Thymus (tissue), 11 donors: ENCODE measurements around the gene C5orf46. TPM values are rescaled to one million over a fixed set of nuclear protein-coding genes. Genes with fewer than 3 reads are reported as not detected.
A peak's percentile ranks its signal among the peaks of the same experiment; 100 is the strongest.
"Not testable (repeated sequence)": the region's sequence is repeated elsewhere in the genome, so short reads cannot be mapped to it uniquely, and the experiment has no call there.

Source experiments
- DNase-seq, 9 donors: peaks; one replicate each; pipeline ENCODE4 v3.0.0-alpha.2; 2013; ENCODE audit warnings: low spot score in 9 of 9, low read depth in 6 of 9, missing footprints in 1 of 9
- H3K27ac ChIP-seq, 2 donors: one replicate each; pipeline ENCODE4 v1.5.1; 2013; ENCODE audit warnings: control low read depth in 1 of 2, low read depth in 1 of 2, low read length in 1 of 2, mild to moderate bottlenecking in 1 of 2, moderate library complexity in 1 of 2
- H3K27me3 ChIP-seq, 2 donors: one replicate each; pipeline ENCODE4 v1.5.1; 2013; ENCODE audit warnings: low read length in 1 of 2; ENCODE audit not compliant: control insufficient read depth in 2 of 2, insufficient read depth in 1 of 2
- H3K36me3 ChIP-seq, 2 donors: one replicate each; pipeline ENCODE4 v1.5.1; 2013; ENCODE audit warnings: low read length in 1 of 2, mild to moderate bottlenecking in 1 of 2, moderate library complexity in 1 of 2; ENCODE audit not compliant: control insufficient read depth in 2 of 2, insufficient read depth in 2 of 2
- H3K4me1 ChIP-seq, 2 donors: one replicate each; pipeline ENCODE4 v1.5.1; 2013; ENCODE audit warnings: low read length in 2 of 2; ENCODE audit not compliant: control insufficient read depth in 2 of 2, insufficient read depth in 2 of 2
- H3K4me3 ChIP-seq, 2 donors: one replicate each; pipeline ENCODE4 v1.5.1; 2013; ENCODE audit warnings: low read length in 2 of 2, control low read depth in 1 of 2, mild to moderate bottlenecking in 1 of 2
- H3K9me3 ChIP-seq, 2 donors: one replicate each; pipeline ENCODE4 v1.5.1; 2013; ENCODE audit warnings: low read length in 1 of 2, mild to moderate bottlenecking in 1 of 2; ENCODE audit not compliant: control insufficient read depth in 2 of 2, insufficient read depth in 1 of 2
- WGBS: extraction: QIAGEN DNeasy Blood & Tissue Kit; methylation state at CpG from one replicate; pipeline ENCODE4 v1.1.7; 2013; 5-methylcytosine and 5-hydroxymethylcytosine counted together
- polyA plus RNA-seq: library from polyadenylated mRNA; stranded (reverse); fragments of 200-250 nt; gene quantifications from one replicate; pipeline ENCODE4 v1.2.3, GENCODE V29; 2013
- total RNA-seq: library from RNA; stranded (reverse); fragments of 120-200 nt; gene quantifications from one replicate; pipeline ENCODE4 v1.2.4, GENCODE V29; 2013
- donor health status: healthy.

The C5orf46 gene
- total and polyA plus RNA-seq, 2 donors, result 0.14 to 2.6 TPM

GRCh38 chr5:147869892-147870291, 36.4 kb downstream of the C5orf46 start:
- not testable (repeated sequence) for H3K4me3 ChIP-seq

DNA sequence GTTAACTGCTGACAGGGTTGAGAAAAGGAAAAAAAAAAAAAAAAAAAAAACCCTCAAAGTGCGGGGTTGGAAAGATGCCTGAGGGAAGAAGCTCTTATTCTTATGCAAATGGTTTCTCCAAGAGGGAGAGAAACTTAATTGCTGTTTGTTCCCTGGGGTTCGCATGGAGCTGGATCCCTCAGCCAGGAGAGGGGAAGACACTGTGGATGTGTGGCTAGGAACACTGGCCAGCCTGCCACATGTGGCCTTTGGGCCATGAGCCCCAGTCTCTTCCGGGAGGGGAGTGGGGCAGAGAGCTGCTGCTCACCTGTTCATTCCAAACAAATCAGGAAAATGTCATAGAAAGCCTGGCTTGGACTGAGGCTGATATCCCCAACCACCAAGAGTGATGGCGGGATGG, 37.2 kb downstream of the C5orf46 start:
- Histone ChIP-seq H3K4me1 (no peaks in the 10 kb centered on the region), H3K36me3 (no peaks in the 10 kb centered on the region), H3K9me3 (no peaks in the 10 kb centered on the region), H3K4me3 (no peak overlapping the region), H3K27ac (no peak overlapping the region), H3K27me3 (no peaks in the 10 kb centered on the region)
- WGBS, result 65% methylated on average over 4 of the region's 4 CpGs
- no peak for DNase-seq

More at GRCh38 chr5:147869892-147870291, 36.4 kb downstream of the C5orf46 start:
- not testable (repeated sequence) for H3K27ac ChIP-seq, DNase-seq, H3K27me3 ChIP-seq, H3K9me3 ChIP-seq, H3K4me1 ChIP-seq, H3K36me3 ChIP-seq
- 92% methylated on average over 6 of the region's 6 CpGs for WGBS

GRCh38 chr5:147863454-147864158, 42.7 kb downstream of the C5orf46 start:
- no peak for DNase-seq
- Histone ChIP-seq H3K9me3 (no peaks in the 10 kb centered on the region), H3K27ac (no peak overlapping the region), H3K4me3 (no peak overlapping the region), H3K4me1 (no peaks in the 10 kb centered on the region), H3K36me3 (no peaks in the 10 kb centered on the region), H3K27me3 (no peaks in the 10 kb centered on the region)
- 71% methylated on average over 3 of the region's 3 CpGs for WGBS

DNA sequence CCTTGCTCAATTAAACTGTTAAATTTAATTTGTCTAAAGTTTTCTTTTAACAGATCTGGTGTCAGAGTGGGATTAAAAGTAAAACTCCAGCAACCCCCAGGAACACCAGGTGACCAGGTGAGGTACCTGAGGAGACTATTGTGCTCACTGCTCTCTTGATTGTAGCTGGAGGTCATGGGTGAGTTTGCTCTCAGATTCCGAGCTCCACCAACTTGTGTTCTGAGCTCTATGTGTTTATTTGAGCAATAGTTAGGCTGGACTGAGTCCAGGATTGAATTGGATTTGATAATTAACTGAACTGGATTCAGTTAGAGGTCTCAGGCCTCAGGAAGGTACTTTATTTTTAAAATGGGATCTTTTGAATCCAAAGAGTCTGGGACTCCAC, 45.7 kb downstream of the C5orf46 start:
- WGBS, result 91% methylated on average over 1 of the region's 1 CpG
- Histone ChIP-seq H3K36me3 (no peaks in the 10 kb centered on the region), H3K9me3 (no peaks in the 10 kb centered on the region), H3K4me3 (no peak overlapping the region), H3K4me1 (no peaks in the 10 kb centered on the region), H3K27me3 (no peaks in the 10 kb centered on the region), H3K27ac (no peak overlapping the region)
- no peak for DNase-seq

DNA sequence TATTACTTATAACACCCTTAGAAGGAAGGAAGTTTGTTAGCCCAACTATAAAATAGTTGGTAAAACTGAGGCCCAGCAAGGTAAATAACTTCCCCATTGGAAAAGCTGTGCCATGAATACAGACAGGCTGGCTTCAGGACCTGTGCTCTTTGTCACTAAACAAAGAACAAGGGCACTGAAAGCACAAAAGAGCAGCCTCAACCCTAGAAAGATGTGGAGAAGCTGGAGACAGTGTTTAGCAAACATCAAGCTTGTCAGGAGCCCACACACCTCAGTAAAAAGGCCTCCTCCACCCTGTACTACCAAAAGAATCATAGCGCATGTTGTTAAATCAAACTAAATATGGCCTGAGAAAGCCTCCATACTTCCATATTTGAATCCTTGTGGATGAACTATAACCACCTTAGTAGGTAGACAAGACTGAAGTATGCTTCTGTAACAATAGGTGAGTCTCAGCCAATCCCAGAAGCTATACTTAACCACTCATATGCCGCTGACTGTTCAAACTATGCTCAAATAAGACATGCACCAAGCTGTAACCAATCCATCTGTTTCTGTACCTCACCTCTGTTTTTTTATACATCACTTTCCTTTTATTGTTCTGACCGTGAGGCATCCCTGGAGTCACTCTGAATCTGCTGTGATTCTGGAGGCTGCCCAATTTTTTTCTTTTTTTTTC, 46.2 kb downstream of the C5orf46 start:
- 95% methylated on average over 3 of the region's 3 CpGs for WGBS
- H3K9me3 ChIP-seq, result no peaks in the 10 kb centered on the region
- H3K27ac ChIP-seq, result no peak overlapping the region
- no peak overlapping the region for H3K4me3 ChIP-seq
- H3K4me1 ChIP-seq, result no peaks in the 10 kb centered on the region
- H3K36me3 ChIP-seq, result no peaks in the 10 kb centered on the region
- no peaks in the 10 kb centered on the region for H3K27me3 ChIP-seq
- no peak for DNase-seq

DNA sequence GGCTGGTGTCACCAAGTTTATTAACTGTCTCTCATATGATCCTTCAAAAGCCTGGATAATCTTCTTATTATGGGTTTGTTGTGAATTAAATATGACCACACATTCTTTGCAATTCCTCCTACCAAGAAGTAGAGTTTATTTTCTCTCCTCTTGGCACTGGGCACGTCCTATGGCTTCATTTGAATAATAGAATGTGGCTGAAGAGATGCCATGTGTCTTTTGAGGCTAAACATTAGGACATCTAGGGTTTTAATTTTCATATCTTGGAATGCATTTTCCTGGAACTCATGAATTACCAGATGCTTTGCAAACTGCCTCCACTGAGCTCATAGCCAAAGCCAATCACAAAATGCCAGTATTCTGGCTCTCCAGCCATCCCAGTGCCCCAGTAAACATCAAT, 47.8 kb downstream of the C5orf46 start:
- Histone ChIP-seq H3K36me3 (no peaks in the 10 kb centered on the region), H3K9me3 (no peaks in the 10 kb centered on the region), H3K4me3 (no peak overlapping the region), H3K4me1 (no peaks in the 10 kb centered on the region), H3K27me3 (no peaks in the 10 kb centered on the region), H3K27ac (no peak overlapping the region)
- WGBS, result 86% methylated on average over 1 of the region's 1 CpG
- DNase-seq, result no peak

- H3K27me3 ChIP-seq, result no peaks in the 10 kb centered on the region
- DNase-seq, result peak; percentile 6 to 69 (median 34)
- H3K9me3 ChIP-seq, result no peaks in the 10 kb centered on the region
- no peak overlapping the region for H3K27ac ChIP-seq
- peaks cover 0 to under 1% of the 10 kb centered on the region in 2 donors for H3K4me1 ChIP-seq
- no peak overlapping the region for H3K4me3 ChIP-seq
- no peaks in the 10 kb centered on the region for H3K36me3 ChIP-seq
- WGBS, result 6% methylated on average over 2 of the region's 2 CpGs
Measured at GRCh38 chr5:147857302-147858129, 48.8 kb downstream of the C5orf46 start.

GRCh38 chr5:147856801-147857200, 49.5 kb downstream of the C5orf46 start:
- no peak overlapping the region for H3K27ac ChIP-seq
- H3K4me3 ChIP-seq, result no peak overlapping the region
- peaks cover 0 to 5% of the 10 kb centered on the region in 2 donors for H3K4me1 ChIP-seq
- H3K27me3 ChIP-seq, result no peaks in the 10 kb centered on the region
- H3K36me3 ChIP-seq, result no peaks in the 10 kb centered on the region
- DNase-seq, result no peak
- no peaks in the 10 kb centered on the region for H3K9me3 ChIP-seq

- Histone ChIP-seq H3K9me3 (no peaks in the 10 kb centered on the region), H3K27ac (no peak overlapping the region), H3K36me3 (no peaks in the 10 kb centered on the region), H3K4me3 (no peak overlapping the region), H3K4me1 (peaks cover 0 to 5% of the 10 kb centered on the region in 2 donors), H3K27me3 (no peaks in the 10 kb centered on the region)
- no peak for DNase-seq
- 67% methylated on average over 4 of the region's 4 CpGs for WGBS
Measured at GRCh38 chr5:147855774-147856069, 50.6 kb downstream of the C5orf46 start.
